ENCODE data around the gene PIGS.
"Not testable (repeated sequence)": the region's sequence is repeated elsewhere in the genome, so short reads cannot be mapped to it uniquely, and the experiment has no call there.

The PIGS gene

GRCh38 chr17:28528327-28529012 is 42.9 kb downstream of the PIGS start:
- DNase-seq: no peak

GRCh38 chr17:28527859-28528258 is 43.5 kb downstream of the PIGS start:
- no peak for DNase-seq

- DNase-seq: no peak
Observed at GRCh38 chr17:28527181-28527681, 44.1 kb downstream of the PIGS start.

- no peak for DNase-seq
Observed at GRCh38 chr17:28526381-28526780, 44.9 kb downstream of the PIGS start.

GRCh38 chr17:28524476-28525424 is 46.6 kb downstream of the PIGS start:
- no peak for DNase-seq

- no peak for DNase-seq
Observed at GRCh38 chr17:28523876-28524275, 47.4 kb downstream of the PIGS start.

GRCh38 chr17:28523186-28523585 is 48.1 kb downstream of the PIGS start:
- DNase-seq: no peak

- DNase-seq: not testable (repeated sequence)
Observed at GRCh38 chr17:28522281-28522680, 49.0 kb downstream of the PIGS start.

GRCh38 chr17:28521311-28522085 is 49.8 kb downstream of the PIGS start:
- DNase-seq: no peak

GRCh38 chr17:28520687-28521086 is 50.6 kb downstream of the PIGS start:
- no peak for DNase-seq

GRCh38 chr17:28519236-28519635 is 52.1 kb downstream of the PIGS start:
- no peak for DNase-seq

GRCh38 chr17:28518578-28518977 is 52.7 kb downstream of the PIGS start:
- DNase-seq: no peak

GRCh38 chr17:28518132-28518531 is 53.2 kb downstream of the PIGS start:
- no peak for DNase-seq

- DNase-seq: no peak
Observed at GRCh38 chr17:28515518-28515917, 55.8 kb downstream of the PIGS start.

- no peak for DNase-seq
Observed at GRCh38 chr17:28514561-28515002, 56.7 kb downstream of the PIGS start.

GRCh38 chr17:28513476-28513875 is 57.8 kb downstream of the PIGS start:
- no peak for DNase-seq

GRCh38 chr17:28511858-28512461 is 59.4 kb downstream of the PIGS start:
- DNase-seq: no peak

- peak in 1 of 2 donors; percentile 25 for DNase-seq
Observed at GRCh38 chr17:28509789-28510188, 61.5 kb downstream of the PIGS start.

- no peak for DNase-seq
Observed at GRCh38 chr17:28508211-28508724, 63.1 kb downstream of the PIGS start.

- DNase-seq: no peak
Observed at GRCh38 chr17:28507567-28508203, 63.6 kb downstream of the PIGS start.

GRCh38 chr17:28506763-28507487 is 64.4 kb downstream of the PIGS start:
- no peak for DNase-seq

Measured in CD4-positive, alpha-beta T cell treated with Interferon alpha-2 for 1 hour (primary cell).